HG02759 (cell line): ENCODE results near the gene NEGR1.

Experiments used
- ATAC-seq: cut with Tn5 transposase; IDR thresholded peaks from one replicate; pipeline ENCODE4 v1.9.1; 2021; ENCODE audit warnings: mild to moderate bottlenecking, moderate library complexity; ENCODE audit not compliant: unreplicated experiment

NEGR1 gene

GRCh38 chr1:71417421-71417820 lies 864.9 kb downstream of the NEGR1 start:
- ATAC-seq: no peak

GRCh38 chr1:71414179-71414578 lies 868.2 kb downstream of the NEGR1 start:
- ATAC-seq: no peak

- no peak for ATAC-seq
These were observed 868.7 kb downstream of the NEGR1 start for GRCh38 chr1:71413441-71414175.

- no peak for ATAC-seq
These were observed 882.3 kb downstream of the NEGR1 start for GRCh38 chr1:71400050-71400449.

GRCh38 chr1:71399594-71399993 lies 882.7 kb downstream of the NEGR1 start:
- no peak for ATAC-seq

- ATAC-seq: no peak
These were observed 889.0 kb downstream of the NEGR1 start for GRCh38 chr1:71393301-71393700.

GRCh38 chr1:71390518-71390917 lies 891.8 kb downstream of the NEGR1 start:
- no peak for ATAC-seq

- no peak for ATAC-seq
These were observed 904.5 kb downstream of the NEGR1 start for GRCh38 chr1:71377886-71378285.

- ATAC-seq: no peak
These were observed 909.8 kb downstream of the NEGR1 start for GRCh38 chr1:71372496-71372895.

GRCh38 chr1:71371581-71371980 lies 910.8 kb downstream of the NEGR1 start:
- ATAC-seq: no peak

- no peak for ATAC-seq
These were observed 918.1 kb downstream of the NEGR1 start for GRCh38 chr1:71364236-71364635.

GRCh38 chr1:71362691-71363090 lies 919.6 kb downstream of the NEGR1 start:
- no peak for ATAC-seq

GRCh38 chr1:71362076-71362475 lies 920.3 kb downstream of the NEGR1 start:
- ATAC-seq: no peak

GRCh38 chr1:71357708-71358107 lies 924.6 kb downstream of the NEGR1 start:
- ATAC-seq: no peak

- ATAC-seq: no peak
These were observed 930.9 kb downstream of the NEGR1 start for GRCh38 chr1:71351438-71351837.

- ATAC-seq: no peak
These were observed 931.5 kb downstream of the NEGR1 start for GRCh38 chr1:71350805-71351204.

- no peak for ATAC-seq
These were observed 932.0 kb downstream of the NEGR1 start for GRCh38 chr1:71350330-71350729.
